SK-N-SH treated with all-trans-retinoic acid at 6 μM for 48 hours (cell line): ENCODE data around the gene PTPRF.
A peak's percentile ranks its signal among the peaks of the same experiment; 100 is the strongest.

Source experiments
- ATAC-seq: fragments of 200-7000 bp; cut with Tn5 transposase; 3 replicates; pipeline ENCODE4 v1.9.1; 2020; ENCODE audit warnings: mild to moderate bottlenecking, moderate library complexity
- BACH2 ChIP-seq: fragments of 250-450 bp; sonication (Bioruptor Pico); IDR thresholded peaks from 2 replicates; pipeline ENCODE4 v1.9.0; 2021; ENCODE audit warnings: mild to moderate bottlenecking, borderline replicate concordance
- CSDC2 ChIP-seq: fragments of 250-450 bp; sonication (Bioruptor Pico); IDR thresholded peaks from 2 replicates; pipeline ENCODE4 v1.5.0; 2020; ENCODE audit warnings: mild to moderate bottlenecking, moderate library complexity
- CSRNP3 ChIP-seq: fragments of 250-450 bp; sonication (Bioruptor Pico); IDR thresholded peaks from 2 replicates; pipeline ENCODE4 v1.5.1; 2021; ENCODE audit warnings: mild to moderate bottlenecking, moderate library complexity
- ISL1 ChIP-seq: fragments of 250-450 bp; sonication (Bioruptor Pico); IDR thresholded peaks from 2 replicates; pipeline ENCODE4 v2.1.2; 2022; ENCODE audit warnings: mild to moderate bottlenecking, moderate library complexity
- OSR1 ChIP-seq: fragments of 250-450 bp; sonication (Bioruptor Pico); IDR thresholded peaks from 2 replicates; pipeline ENCODE4 v1.8.0; 2022; ENCODE audit warnings: moderate library complexity, mild to moderate bottlenecking, inconsistent platforms
- POU6F1 ChIP-seq: fragments of 250-450 bp; sonication (Bioruptor Pico); IDR thresholded peaks from 2 replicates; pipeline ENCODE4 v1.8.0; 2021; ENCODE audit warnings: low read depth, mild to moderate bottlenecking, moderate library complexity, borderline replicate concordance
- PPARA ChIP-seq: fragments of 250-450 bp; sonication (Bioruptor Pico); IDR thresholded peaks from 2 replicates; pipeline ENCODE4 v1.5.0; 2020; ENCODE audit warnings: mild to moderate bottlenecking, borderline replicate concordance
- RARB ChIP-seq: fragments of 250-450 bp; sonication (Bioruptor Pico); IDR thresholded peaks from 2 replicates; pipeline ENCODE4 v1.8.0; 2021; ENCODE audit warnings: mild to moderate bottlenecking, moderate library complexity
- SNAI2 ChIP-seq: fragments of 250-450 bp; sonication (Bioruptor Pico); IDR thresholded peaks from 2 replicates; pipeline ENCODE4 v1.5.0; 2020; ENCODE audit warnings: mild to moderate bottlenecking, moderate library complexity
- TCF4 ChIP-seq: fragments of 250-450 bp; sonication (Bioruptor Pico); IDR thresholded peaks from 2 replicates; pipeline ENCODE4 v1.8.0; 2021; ENCODE audit warnings: mild to moderate bottlenecking, moderate library complexity, borderline replicate concordance
- TOX ChIP-seq: fragments of 250-450 bp; sonication (Bioruptor Pico); IDR thresholded peaks from 2 replicates; pipeline ENCODE4 v1.8.0; 2021; ENCODE audit warnings: mild to moderate bottlenecking, moderate library complexity, borderline replicate concordance
- TSHZ2 ChIP-seq: fragments of 250-450 bp; sonication (Bioruptor Pico); IDR thresholded peaks from 2 replicates; pipeline ENCODE4 v1.5.0; 2020; ENCODE audit warnings: mild to moderate bottlenecking, moderate library complexity
- ZFP3 ChIP-seq: fragments of 250-450 bp; sonication (Bioruptor Pico); IDR thresholded peaks from 2 replicates; pipeline ENCODE4 v1.5.0; 2020; ENCODE audit warnings: mild to moderate bottlenecking, moderate library complexity
- ZNF565 ChIP-seq: fragments of 450-650 bp; formaldehyde crosslinking; conservative IDR thresholded peaks from 2 replicates; pipeline ENCODE4 v1.5.0; 2020; ENCODE audit warnings: low read depth, mild to moderate bottlenecking, moderate library complexity
- ZNF70 ChIP-seq: fragments of 450-650 bp; formaldehyde crosslinking; IDR thresholded peaks from 2 replicates; pipeline ENCODE4 v1.5.0; 2020; ENCODE audit warnings: mild to moderate bottlenecking, moderate library complexity
- ZNF8 ChIP-seq: fragments of 450-650 bp; formaldehyde crosslinking; IDR thresholded peaks from 2 replicates; pipeline ENCODE4 v1.5.0; 2020; ENCODE audit warnings: mild to moderate bottlenecking, moderate library complexity

Gene PTPRF

GRCh38 chr1:43666608-43667007 is 135.9 kb downstream of the PTPRF start:
- ATAC-seq: no peak
- TF ChIP-seq ZNF70 (CRISPR knock-in tag): no peak
- TF ChIP-seq CSRNP3 (CRISPR knock-in tag): no peak
- TF ChIP-seq TSHZ2 (CRISPR knock-in tag): no peak
- TF ChIP-seq ISL1 (CRISPR knock-in tag): no peak
- TF ChIP-seq SNAI2 (CRISPR knock-in tag): no peak
- TF ChIP-seq TCF4 (CRISPR knock-in tag): no peak
- no peak for TF ChIP-seq TOX
- no peak for TF ChIP-seq CSDC2 (CRISPR knock-in tag)
- TF ChIP-seq ZFP3 (CRISPR knock-in tag): no peak
- TF ChIP-seq OSR1 (CRISPR knock-in tag): no peak

GRCh38 chr1:43668956-43669355 is 138.3 kb downstream of the PTPRF start:
- no peak for TF ChIP-seq TCF4 (CRISPR knock-in tag)
- no peak for TF ChIP-seq POU6F1 (CRISPR knock-in tag)
- TF ChIP-seq RARB (CRISPR knock-in tag): no peak
- TF ChIP-seq TSHZ2 (CRISPR knock-in tag): no peak
- no peak for TF ChIP-seq PPARA (CRISPR knock-in tag)
- peak; percentile 31; the same call in 1 of the 3 replicates for ATAC-seq

GRCh38 chr1:43669878-43670277 is 139.2 kb downstream of the PTPRF start:
- ATAC-seq: no peak
- no peak for TF ChIP-seq SNAI2 (CRISPR knock-in tag)
- TF ChIP-seq CSRNP3 (CRISPR knock-in tag): no peak
- TF ChIP-seq OSR1 (CRISPR knock-in tag): no peak
- TF ChIP-seq TSHZ2 (CRISPR knock-in tag): no peak
- TF ChIP-seq ZFP3 (CRISPR knock-in tag): no peak
- no peak for TF ChIP-seq TOX
- TF ChIP-seq ZNF565 (CRISPR knock-in tag): no peak
- no peak for TF ChIP-seq TCF4 (CRISPR knock-in tag)
- no peak for TF ChIP-seq RARB (CRISPR knock-in tag)
- no peak for TF ChIP-seq ZNF70 (CRISPR knock-in tag)
- no peak for TF ChIP-seq ZNF8 (CRISPR knock-in tag)
- TF ChIP-seq ISL1 (CRISPR knock-in tag): no peak
- no peak for TF ChIP-seq BACH2 (CRISPR knock-in tag)
